Ovary (tissue), 3 donors: Measurements from ENCODE around the gene LCA5.

ENCODE experiments used
- CTCF ChIP-seq, 3 donors: fragments of 450-650 bp in 2 of 3; fragments of 200-600 bp in 1 of 3; IDR thresholded peaks; one replicate each; pipeline versions ENCODE4 v1.5.1 to v1.8.0; 2016 to 2022; ENCODE audit warnings: antibody characterized with exemption in 3 of 3, mild to moderate bottlenecking in 1 of 3
- EP300 ChIP-seq: sonication (generic); formaldehyde crosslinking; IDR thresholded peaks from one replicate; pipeline ENCODE4 v1.6.1; 2017; ENCODE audit warnings: antibody characterized with exemption
- donor health status: DM: no; HTN: no; CAD: no.

GRCh38 chr6:79513111-79513510 is 24.1 kb downstream of the LCA5 start:
- TF ChIP-seq CTCF (IDR thresholded peaks at IDR 0.05) (no peak), EP300 (no peak)
